ENCODE measurements around the gene SLC15A1. TPM values are rescaled to one million over a fixed set of nuclear protein-coding genes. Genes with fewer than 3 reads are reported as not detected.

The SLC15A1 gene
- total RNA-seq, 1 experiment from 2014 or later = 2.6 TPM

- DNase-seq (ENCODE audit: low read depth, low spot score) (no peak), ATAC-seq (no peak)
- ChIA-PET POLR2A (no interaction called here), CTCF (no interaction called here), RAD21 (ENCODE audit: low non-redundant PET in 1 of 2, low total read pairs in 2 of 2, uncharacterized antibody in 2 of 2, unreplicated experiment in 2 of 2) (no interaction called here)
- Histone ChIP-seq H3K4me2 (ENCODE audit: low read length) (no peak overlapping the region), H4K20me1 (ENCODE audit: insufficient read depth) (no peaks in the 10 kb centered on the region), H3K79me2 (ENCODE audit: insufficient read depth, low read length) (no peaks in the 10 kb centered on the region), H3K9me3 (ENCODE audit: control insufficient read depth in 1 of 2, insufficient read depth in 1 of 2, low read depth in 1 of 2, low read length in 2 of 2) (no peaks in the 10 kb centered on the region), H3K4me3 (replicated peaks in 1 of 2; ENCODE audit: low read depth in 1 of 2, low read length in 2 of 2) (no peak overlapping the region), H3K27ac (ENCODE audit: low read depth, low read length) (no peak overlapping the region), H3K4me1 (ENCODE audit: control insufficient read depth in 1 of 2, insufficient read depth in 2 of 2, low read length in 2 of 2) (no peaks in the 10 kb centered on the region), H3K36me3 (ENCODE audit: control insufficient read depth in 1 of 2, insufficient read depth in 2 of 2, low read length in 2 of 2) (peaks cover 0 to 4% of the 10 kb centered on the region in 2 experiments; a peak in 2 of 4 replicates), H3K9me2 (ENCODE audit: insufficient read depth) (no peaks in the 10 kb centered on the region), H2AFZ (ENCODE audit: low read depth, low read length, poor library complexity, severe bottlenecking) (no peak overlapping the region), H3K9ac (ENCODE audit: low read length) (no peak overlapping the region), H3K27me3 (ENCODE audit: insufficient read depth, low read length) (no peaks in the 10 kb centered on the region)
- no peak for TF ChIP-seq CTCF (IDR thresholded peaks at IDR 0.05 in 2 of 3, conservative IDR thresholded peaks at IDR 0.05 in 1 of 3; ENCODE audit: borderline replicate concordance in 1 of 3, insufficient read depth in 1 of 3, low read depth in 2 of 3, low read length in 2 of 3)
- TF ChIP-seq YY1 (IDR thresholded peaks at IDR 0.05; ENCODE audit: extremely low read depth, insufficient replicate concordance, low read depth, low read length) = no peak
- TF ChIP-seq MAX (IDR thresholded peaks at IDR 0.05) = no peak
- TF ChIP-seq ZBTB33 (IDR thresholded peaks at IDR 0.05; ENCODE audit: extremely low read depth, insufficient replicate concordance, low read length) = no peak
- no peak for TF ChIP-seq ATF3 (IDR thresholded peaks at IDR 0.05)
- TF ChIP-seq ELF1 (IDR thresholded peaks at IDR 0.05; ENCODE audit: borderline replicate concordance, low read depth) = no peak
- TF ChIP-seq FOSL1 (IDR thresholded peaks at IDR 0.05; ENCODE audit: low read depth) = no peak
- no peak for TF ChIP-seq RAD21 (IDR thresholded peaks at IDR 0.05; ENCODE audit: low read depth)
- intact Hi-C loops (cut with micrococcal nuclease) = no loop called here
- BruUV-seq (replicated peaks) = no TSS peak
Observed at GRCh38 chr13:98794498-98794897, 42.0 kb upstream of the SLC15A1 start.

Data from HCT116 (cell line).